ENCODE measurements around the gene IGSF22.

Gene IGSF22

DNA sequence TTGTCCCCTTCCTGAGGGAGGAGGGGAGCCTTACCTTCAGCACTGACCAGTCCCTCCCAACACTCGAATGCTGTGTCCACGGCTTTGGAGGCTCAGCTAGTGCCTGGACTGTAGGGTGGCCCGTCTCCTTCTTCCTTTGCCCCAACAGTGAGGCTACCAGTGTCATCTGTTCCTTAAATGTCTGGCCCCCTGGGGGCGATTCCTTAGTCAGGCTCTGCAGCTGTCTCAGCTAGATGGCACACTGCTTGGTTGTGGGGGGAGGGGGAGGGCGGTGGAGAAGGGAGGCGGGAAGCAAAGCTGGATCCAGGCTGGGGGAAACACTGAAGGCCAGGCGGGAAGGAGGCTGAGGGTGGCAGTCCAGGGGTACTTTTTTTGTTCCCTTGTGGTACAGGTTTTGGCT is at the start of gene IGSF22:
Gene IGSF22 (minus strand): TSS at position 149 of the 400 bp plus-strand sequence. CDS start 1,952 bp downstream, outside the sequence.
- no peak for DNase-seq

- no peak for DNase-seq
These were observed 48.8 kb upstream of the IGSF22 start for GRCh38 chr11:18774801-18775200.

GRCh38 chr11:18773681-18774080 is 47.7 kb upstream of the IGSF22 start:
- no peak for DNase-seq

DNA sequence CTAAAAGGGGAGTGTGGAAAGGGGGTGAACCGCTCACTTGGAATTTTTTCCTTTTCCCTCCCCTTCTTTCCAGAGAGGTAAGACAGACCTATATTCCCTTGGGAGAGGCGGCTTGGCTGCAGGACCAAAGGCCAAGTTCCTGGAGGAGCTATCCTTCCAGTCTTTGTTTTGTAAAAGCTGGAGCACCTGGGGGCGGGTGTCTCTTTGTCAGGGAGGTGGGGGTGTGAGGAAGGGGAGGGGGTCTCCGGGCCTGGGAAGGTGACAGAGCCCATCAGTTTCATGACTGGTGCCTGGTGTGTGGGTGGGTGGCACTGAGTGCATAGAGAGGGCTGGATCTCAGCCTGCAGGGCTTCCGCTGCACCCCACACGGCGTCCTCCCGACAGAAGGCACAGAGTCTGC is 47.1 kb upstream of the IGSF22 start:
- DNase-seq: no peak

GRCh38 chr11:18772211-18772610 is 46.2 kb upstream of the IGSF22 start:
- no peak for DNase-seq

GRCh38 chr11:18771266-18772035 is 45.5 kb upstream of the IGSF22 start:
- no peak for DNase-seq

DNA sequence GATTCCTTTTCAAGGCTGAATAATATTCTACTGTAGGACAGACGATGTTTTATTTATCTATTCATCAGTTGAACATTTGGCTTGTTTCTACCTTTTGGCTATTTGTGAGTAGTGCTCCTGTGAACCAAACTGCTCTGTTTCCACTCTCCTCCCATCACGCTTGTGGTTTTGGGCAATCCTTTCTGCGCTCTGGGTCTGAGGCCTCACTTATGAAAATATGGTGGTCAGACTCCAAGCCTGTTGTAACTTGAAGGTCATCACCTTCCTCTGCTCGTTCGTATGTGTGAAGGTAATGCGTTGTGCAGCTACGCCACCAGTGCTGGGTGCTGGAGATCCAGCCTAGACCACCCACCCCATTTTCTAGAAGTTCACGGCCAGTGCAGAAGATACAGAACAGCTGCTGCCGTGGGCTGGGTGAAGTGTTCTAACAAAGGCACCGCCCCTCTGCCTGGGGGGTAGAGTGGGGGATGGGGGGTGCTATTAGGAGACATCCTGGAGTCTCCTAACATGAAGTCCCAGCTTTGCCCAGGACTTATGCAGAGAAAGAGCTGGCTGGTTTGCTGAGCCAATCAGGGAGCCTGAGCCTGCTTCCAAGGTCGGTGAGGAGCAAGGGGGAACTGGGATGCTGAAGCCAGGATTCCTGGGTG is 44.6 kb upstream of the IGSF22 start:
- no peak for DNase-seq

DNA sequence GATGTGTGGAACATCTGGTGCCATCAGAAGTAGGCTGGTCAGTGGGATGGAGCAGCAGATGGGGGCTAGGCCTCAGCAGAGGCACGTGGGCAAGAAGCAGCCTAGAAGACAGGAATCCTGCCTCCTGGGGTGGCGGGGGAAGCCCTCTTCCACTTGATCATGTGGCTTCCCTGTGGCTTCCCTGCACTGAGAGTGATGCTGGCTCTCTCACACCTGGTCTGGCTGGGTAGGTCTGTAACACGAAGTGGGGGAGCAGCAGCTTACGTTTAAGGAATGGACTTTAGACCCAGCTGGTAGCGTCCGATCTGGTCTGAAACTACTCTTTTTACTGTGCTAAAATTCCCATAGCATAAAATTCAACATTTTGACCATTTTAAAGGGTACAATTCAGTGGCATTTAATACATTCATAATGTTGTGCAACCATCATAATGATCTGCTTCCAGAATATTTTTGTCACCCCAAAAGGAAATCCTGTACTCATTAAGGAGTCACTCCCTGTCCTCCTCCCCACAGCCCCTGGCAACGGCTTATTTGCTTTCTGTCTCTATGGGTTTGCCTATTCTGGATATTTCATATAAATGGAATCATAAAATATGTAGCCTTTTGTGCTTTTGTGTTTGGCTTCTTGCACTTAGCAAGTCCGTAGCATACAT is 43.9 kb upstream of the IGSF22 start:
- no peak for DNase-seq

DNA sequence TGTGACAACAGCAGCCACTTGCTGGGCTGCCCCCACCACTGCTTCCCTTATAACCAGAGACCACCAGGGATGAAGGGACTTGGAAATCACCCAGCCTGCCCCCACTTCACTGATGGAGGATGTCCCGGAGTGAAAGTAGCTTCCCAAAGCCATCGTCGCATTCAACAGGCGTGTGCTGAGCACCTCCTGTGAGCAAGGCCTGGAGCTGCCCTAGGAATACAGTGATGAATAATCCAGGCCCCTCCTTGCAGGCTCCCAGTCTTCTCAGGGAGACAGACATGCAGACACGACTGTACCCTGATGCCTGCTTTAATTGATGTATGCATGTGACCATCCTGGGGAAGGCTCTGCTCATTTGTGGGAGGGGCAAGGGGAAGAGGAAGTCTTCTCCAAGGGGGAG is 43.0 kb upstream of the IGSF22 start:
- DNase-seq: no peak

DNA sequence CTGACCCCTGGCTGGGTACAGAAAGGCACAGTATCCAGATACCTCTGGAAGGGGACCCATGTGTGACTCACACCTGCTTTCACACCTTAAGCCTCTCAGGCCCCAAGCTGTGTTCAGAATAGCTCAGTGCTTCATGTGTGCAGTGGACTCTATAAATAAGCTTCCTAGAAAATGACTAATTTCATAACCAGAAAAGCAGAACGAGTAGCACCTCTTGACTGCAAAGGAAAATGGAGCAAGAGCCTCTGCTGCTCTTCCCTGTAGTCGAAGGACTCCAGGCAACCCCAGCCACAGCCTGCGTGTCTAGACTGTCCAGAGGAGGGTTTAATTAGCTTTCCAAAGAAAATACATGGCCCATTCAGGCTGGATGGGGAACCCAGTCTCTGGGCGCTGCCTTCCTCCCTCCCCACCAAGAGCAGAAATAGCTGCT is 42.5 kb upstream of the IGSF22 start:
- no peak for DNase-seq

DNA sequence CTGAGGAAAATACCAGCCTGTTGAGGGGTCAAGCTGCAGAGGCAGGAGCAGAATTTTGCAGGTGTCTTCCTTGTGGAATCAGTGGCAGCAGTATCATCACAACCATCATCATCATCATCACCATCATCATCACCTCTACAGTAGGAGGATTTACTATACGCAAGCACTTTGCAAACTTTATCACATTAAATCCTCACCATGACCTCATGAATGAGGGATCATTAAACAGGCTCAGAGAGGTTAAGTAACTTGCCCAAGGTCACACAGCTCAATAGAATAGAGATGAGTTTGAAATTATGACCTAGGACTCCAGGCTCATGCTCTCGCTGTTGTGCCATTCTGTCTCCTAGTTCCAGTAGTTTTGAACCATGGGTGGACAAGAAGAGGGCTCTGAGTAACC is 40.0 kb upstream of the IGSF22 start:
- DNase-seq: no peak

GRCh38 chr11:18765554-18765953 is 39.6 kb upstream of the IGSF22 start:
- DNase-seq: no peak

DNA sequence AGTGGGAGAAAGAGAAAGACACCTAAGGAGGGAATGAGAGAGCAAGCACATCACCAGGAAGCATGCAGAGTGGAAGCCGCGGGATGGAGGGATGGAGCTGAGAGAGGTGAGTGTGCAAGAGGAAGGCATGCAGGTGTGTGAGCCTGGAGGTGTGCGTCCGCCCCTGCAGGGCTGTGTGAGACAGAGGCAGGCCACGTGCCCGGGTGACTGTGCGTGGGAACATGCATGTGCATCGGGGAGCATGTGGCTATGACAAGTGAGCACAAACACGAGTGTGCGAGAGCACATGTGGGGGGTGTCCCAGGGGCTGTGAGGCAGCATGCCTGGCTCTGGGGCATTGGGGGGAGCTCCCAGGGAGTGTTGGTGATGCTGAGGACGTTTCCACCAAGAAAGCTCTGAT is 35.8 kb upstream of the IGSF22 start:
- no peak for DNase-seq

GRCh38 chr11:18761144-18761543 is 35.2 kb upstream of the IGSF22 start:
- no peak for DNase-seq

- no peak for DNase-seq
These were observed 31.8 kb upstream of the IGSF22 start for GRCh38 chr11:18757811-18758210.

DNA sequence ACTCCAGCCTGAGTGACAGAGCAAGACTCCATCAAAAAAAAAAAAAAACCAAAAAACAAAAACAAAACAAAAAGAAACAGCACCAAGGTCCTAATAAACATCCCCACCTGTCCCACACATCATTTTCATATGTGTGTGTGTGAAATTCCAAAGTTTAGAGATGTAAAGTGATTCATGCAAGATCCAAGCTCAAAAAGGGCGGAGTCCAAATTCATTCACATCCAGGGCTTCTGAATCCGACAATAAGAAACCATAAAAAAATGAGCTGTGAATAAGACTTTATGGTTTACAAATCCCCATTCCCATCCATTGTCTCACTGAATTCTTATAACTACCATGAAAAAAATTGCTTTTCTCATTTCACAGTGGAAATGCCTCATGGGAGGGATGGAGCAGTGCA is 30.9 kb upstream of the IGSF22 start:
- no peak for DNase-seq

DNA sequence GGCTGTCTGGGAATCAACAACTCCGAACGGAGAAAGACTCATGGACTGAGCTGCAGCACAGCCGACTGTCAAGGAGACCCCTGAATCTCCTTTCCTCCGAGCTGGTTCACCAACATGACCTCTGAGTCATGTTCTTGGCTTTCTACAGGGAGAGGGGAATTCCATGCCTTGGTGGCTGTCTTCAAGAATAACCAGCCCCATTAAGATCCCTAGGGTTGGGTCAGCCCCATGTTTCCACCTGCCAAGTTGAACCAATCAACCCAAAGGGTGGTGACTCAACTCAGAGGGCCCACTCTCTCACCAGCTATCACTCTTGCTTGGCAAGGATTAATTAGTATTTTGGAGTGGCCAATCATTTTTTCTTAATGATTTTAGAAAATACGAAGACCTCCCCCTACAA is 28.3 kb upstream of the IGSF22 start:
- no peak for DNase-seq

DNA sequence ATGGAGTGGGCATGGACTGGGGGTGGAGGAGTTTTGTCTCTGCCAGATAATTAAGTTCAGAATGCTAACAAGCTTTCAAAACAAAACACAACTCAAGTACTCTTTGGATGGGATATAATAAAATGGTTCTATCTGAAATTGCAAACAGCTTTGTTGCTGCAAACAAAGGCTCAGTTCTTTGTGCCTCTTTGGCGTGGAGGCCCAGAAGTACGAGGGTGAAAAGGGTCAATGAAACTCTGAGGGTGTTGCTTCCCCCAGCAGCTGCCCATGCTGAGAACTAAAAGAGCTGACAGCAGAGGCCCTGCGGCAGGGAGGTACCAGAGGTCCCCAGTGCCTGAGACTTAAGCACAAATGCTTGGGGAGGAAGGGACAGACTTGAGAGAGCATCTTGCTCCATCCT is 26.5 kb upstream of the IGSF22 start:
- DNase-seq: no peak

DNA sequence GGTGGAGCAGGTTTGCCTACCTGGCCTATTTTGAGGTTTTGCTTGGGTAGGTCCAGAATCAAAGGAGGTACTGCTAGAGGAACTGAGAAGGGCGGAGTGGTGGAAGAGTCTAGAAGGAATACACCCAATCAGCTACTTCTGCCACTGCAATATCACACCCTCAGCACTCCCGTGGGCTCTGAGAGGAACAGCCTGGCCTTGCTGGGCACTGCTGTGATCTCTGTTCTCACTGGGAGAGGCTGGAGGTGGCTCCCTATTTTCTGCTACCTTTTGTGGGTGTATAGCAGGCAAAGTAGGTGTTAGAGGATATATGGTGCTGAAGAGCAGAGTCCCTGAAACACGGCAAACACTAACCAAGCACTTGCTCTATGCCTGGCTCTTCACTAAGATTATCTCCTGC is 25.0 kb upstream of the IGSF22 start:
- no peak for DNase-seq

DNA sequence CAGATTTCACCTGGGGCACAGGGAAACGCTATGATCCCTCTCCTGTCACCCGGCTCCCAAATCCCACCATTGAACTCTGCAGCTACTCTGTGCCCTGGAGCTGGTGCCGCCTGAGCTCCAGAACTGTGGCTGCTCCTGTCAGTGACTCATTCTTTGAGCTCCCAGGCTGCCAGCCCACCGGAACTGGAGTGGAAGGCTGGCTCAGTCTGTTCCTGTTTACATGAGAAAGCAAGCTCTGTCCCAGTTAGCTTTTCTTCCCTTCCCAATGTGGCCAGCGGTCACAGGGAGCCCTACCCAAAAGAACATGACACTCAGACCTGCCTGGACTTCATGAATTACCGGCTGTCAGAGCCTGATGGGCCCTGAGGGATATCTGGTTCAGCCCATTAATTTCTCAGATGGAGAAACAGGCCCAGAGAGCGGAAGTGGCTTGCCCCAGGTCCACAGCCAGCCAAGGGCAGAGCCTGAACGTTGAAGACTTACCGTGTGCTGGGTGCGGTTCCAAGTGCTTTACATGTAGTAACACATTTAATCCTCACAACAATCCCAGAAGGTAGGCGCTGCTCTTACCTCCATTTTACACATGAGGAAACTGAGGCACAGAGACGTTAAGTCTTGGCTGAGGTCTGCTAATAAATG is 23.8 kb upstream of the IGSF22 start:
- no peak for DNase-seq

DNA sequence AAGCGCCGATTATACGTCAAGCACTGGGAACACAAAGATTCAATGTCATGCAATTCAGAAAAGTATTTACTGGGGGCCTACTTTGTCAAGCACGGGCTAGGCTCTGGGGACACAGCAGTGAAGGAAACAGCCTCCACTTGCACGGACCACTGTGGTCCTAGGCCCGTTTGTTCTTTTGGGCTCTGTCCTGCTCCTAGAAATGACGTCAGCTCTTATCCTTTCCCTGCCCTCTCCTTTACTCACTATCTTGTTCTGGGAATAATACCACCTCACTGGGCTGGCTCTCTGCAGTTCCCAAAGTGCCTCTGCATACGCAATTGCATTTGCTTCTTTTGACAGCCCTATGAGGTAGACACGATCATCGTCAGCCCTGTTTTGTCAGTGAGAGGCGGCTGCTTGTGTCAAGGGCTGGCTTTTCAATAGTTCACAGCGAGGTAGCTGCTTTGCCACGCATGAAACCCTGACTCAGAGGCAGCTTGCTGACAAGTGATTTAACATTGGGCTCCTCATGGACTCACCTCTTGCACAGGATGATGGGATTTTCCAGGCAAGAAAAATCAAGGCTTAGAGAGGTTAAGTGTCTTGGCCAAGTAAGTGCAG is 22.9 kb upstream of the IGSF22 start:
- no peak for DNase-seq

- DNase-seq: no peak
These were observed 19.3 kb upstream of the IGSF22 start for GRCh38 chr11:18745251-18745650.

DNA sequence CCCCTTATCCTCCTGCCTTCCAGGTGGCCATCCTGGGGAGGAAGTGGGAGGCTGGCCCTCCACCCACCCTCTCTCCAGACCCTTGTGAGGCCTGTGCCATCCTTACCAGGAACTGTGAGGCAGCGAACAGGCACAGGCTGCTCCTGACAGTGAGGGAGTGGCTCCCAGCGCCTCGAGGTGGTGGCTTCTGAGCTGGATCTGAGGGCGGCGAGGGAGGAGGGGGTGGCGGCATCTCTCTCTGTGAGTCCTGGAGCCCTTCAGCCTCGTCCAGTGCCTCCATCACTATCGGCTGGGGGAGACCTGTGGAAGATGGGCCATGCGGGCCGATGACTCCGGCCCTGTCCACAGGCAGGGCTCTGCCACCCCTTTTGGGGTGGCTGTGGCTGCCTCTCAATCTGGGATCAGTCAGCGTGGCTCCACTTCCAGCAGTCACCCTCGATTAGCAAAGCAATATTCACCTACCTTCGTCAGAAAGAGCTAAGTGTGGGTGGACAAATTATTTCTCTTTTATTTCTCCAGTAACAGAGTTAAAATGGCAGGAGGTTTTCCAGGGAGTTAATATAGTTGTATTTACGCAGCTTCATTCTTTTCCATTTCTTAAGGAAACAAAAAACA is 18.0 kb upstream of the IGSF22 start:
- no peak for DNase-seq

Data from stimulated activated CD4-positive, alpha-beta T cell treated with anti-CD3 and anti-CD28 coated beads, Interleukin-1b, Interleukin-23, amount 100 ng/mL, for 48 hours (primary cell).